UCSD-AML1 (cell line): ENCODE data around the gene GALR1.

ENCODE experiments used
- DNase-seq: peaks from one replicate; lab custom pipeline; 2025; ENCODE audit not compliant: unreplicated experiment; lab: John Stamatoyannopoulos, UW

The GALR1 gene

DNA sequence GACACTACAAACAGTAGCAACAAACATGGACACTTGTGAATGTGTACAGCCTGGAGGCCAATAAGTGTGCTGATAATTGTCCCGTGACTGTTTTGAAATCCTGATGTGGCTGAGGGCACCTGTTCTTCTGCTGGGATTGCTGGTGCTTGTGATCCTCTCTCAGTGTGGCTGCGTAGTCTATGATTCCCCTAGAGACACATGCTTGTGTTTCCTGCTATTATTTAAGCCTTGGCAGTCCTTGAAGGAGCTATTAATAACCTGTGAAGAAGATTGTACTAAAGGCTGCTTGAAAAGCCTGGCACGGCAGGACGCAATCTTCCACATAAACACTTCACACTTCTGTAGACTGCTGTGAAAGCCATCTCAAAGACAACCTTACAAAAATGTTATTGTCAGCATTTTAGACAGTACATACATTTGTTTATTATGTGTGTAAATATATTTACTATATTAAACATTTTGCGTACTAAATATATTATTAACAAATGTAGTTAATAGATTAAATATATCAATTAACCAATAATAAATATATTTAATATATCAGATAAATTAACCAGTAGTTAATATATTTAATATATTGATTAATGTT is 71.4 kb downstream of the GALR1 start:
- DNase-seq, result no peak

DNA sequence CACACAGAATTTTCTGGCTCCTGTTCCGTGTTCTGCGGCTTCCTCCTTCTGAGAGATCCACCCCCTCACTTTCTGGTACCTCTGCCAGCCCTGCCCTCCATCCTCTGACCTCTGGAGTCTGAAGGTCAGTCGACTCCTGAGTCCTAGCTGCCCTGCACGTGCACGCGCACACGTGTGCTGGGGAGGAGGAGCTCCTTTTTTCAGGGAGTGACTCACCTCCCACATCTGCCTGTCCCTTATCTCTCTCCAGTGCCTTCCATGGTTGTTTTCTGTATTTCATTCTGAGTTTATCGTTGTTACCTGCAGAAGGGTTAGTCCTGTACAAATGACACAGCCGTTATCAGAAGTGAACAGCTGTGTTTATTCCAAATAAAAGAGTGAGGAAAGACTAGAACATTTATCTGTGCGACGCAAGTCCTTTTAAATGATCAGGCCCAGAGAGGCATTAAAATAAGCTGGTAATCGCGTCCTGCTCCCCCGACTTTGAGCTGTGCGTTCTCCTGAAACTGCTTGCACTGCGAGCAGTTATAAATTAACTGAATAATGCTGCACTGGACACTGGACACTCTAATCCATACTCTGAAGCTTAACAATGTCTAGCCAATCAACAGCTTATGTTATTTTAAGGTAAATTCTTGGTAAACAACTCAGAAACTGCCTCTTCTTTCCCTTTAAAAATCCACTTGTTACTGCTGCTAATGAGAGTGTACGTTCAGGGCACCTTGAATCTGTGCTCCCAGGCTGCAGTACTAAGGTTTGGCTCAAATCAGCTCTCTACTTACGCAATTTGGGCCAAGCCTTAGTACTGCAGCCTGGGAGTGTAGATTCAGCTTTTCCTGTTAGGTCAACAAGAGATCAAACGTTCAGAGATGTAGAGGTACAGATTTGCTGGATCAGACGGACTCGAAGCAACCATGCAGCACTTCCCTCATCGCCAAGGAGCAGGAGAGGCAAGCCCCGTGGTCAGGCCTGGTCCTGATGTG is 72.5 kb downstream of the GALR1 start:
- DNase-seq, result no peak

DNA sequence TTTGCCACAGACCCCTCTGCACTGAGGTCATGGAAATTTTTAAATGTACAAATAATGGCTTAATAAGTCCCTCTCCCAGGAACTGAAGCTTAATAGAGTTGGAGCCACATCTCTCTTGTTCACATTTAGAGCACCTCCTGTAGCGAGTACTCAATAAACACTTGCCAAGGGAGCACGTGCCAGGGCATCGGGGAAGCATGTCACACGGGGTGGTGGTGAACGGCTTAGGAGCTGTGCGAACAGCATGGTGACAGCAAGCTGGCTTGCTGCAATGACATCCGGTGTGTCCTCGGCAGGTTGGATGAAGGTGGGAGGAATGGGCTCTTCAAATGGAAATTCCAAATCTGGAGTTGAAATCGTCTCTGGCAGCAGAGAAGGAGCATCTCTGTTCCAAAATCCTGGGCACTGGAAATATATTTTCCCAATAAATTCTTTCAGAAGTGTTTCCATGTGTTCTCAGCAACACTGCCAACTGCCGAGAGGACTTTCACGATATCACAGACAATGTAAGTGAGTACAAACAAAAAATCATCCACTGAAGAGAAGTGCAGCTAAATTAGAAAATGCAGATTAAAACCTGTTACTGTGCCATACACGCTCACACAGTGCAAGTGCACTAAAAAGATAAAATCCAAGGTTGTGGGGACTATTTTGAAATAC is 74.1 kb downstream of the GALR1 start:
- DNase-seq, result no peak
